ENCODE data around the gene PGM2. TPM values are rescaled to one million over a fixed set of nuclear protein-coding genes. Genes with fewer than 3 reads are reported as not detected.
"Not testable (repeated sequence)": the region's sequence is repeated elsewhere in the genome, so short reads cannot be mapped to it uniquely, and the experiment has no call there.

PGM2 gene
- total and polyA plus RNA-seq, 12 donors, result 5.9 to 16.4 (median 8.8) TPM

DNA sequence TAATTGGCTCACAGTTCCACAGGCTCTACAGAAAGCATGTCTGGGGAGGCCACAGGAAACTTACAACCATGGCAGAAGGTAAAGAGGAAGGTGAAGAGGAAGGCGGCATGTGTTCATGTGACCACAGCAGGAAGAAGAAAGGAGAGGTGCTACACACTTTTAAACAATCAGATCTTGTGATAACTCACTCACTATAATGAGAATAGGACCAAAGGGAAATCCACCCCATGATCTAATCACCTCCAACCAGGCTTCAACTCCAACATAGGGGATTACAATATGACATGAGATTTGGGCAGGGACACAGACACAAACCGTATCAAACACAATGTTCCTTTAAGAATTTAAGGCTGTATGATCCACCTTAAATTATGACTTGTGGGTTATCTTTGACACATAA lies 10.5 kb upstream of the PGM2 start:
- intact Hi-C loops (cut with DNase I), result loop anchor here in 1 of 10 donors (5.0 kb wide), 1 partner anchor 71 kb away; no protein-coding TSS in a partner anchor
- H3K4me3 ChIP-seq, result no peak overlapping the region
- peaks cover 0 to 14% (median 0%) of the 10 kb centered on the region in 9 donors for H3K4me1 ChIP-seq
- DNase-seq, result no peak
- ATAC-seq, result no peak
- peak overlapping the region in 1 of 10 donors; percentile 4 for H3K27ac ChIP-seq
- H3K36me3 ChIP-seq, result no peaks in the 10 kb centered on the region
- TF ChIP-seq, protein P1, sequence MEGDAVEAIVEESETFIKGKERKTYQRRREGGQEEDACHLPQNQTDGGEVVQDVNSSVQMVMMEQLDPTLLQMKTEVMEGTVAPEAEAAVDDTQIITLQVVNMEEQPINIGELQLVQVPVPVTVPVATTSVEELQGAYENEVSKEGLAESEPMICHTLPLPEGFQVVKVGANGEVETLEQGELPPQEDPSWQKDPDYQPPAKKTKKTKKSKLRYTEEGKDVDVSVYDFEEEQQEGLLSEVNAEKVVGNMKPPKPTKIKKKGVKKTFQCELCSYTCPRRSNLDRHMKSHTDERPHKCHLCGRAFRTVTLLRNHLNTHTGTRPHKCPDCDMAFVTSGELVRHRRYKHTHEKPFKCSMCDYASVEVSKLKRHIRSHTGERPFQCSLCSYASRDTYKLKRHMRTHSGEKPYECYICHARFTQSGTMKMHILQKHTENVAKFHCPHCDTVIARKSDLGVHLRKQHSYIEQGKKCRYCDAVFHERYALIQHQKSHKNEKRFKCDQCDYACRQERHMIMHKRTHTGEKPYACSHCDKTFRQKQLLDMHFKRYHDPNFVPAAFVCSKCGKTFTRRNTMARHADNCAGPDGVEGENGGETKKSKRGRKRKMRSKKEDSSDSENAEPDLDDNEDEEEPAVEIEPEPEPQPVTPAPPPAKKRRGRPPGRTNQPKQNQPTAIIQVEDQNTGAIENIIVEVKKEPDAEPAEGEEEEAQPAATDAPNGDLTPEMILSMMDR (IDR thresholded peaks at IDR 0.05), result no peak
- H3K27me3 ChIP-seq, result no peaks in the 10 kb centered on the region
- WGBS, 2 donors, result 48 to 49% methylated on average over 2 of the region's 2 CpGs
- no peaks in the 10 kb centered on the region for H3K9me3 ChIP-seq

DNA sequence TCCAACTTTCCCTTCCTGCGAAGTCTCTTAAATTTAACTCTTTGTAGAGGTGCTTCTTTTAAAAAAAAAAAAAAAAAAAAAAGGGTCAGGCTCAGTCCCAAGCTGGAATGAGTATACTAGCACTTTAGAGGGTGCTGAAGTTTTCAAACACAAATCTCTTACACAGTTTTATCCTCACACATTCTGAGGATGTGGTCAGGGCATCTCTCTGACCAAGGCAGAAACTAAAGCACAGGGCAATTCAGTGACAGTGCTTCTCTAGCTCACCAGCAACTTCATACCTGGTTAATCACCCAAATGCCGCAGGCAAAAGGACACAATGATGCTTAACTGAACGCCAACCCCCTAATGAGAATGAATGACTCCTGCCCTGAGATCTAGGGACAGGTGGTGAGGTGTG lies 9.8 kb upstream of the PGM2 start:
- Histone ChIP-seq H3K27ac (no peak overlapping the region), H3K36me3 (no peaks in the 10 kb centered on the region), H3K4me3 (no peak overlapping the region), H3K4me1 (peaks cover 0 to 14% (median 0%) of the 10 kb centered on the region in 9 donors), H3K9me3 (no peaks in the 10 kb centered on the region), H3K27me3 (no peaks in the 10 kb centered on the region)
- intact Hi-C loops (cut with DNase I), result loop anchor here in 1 of 10 donors (5.0 kb wide), 1 partner anchor 71 kb away; no protein-coding TSS in a partner anchor
- ATAC-seq (no peak), DNase-seq (no peak)
- TF ChIP-seq, protein P1 (IDR thresholded peaks at IDR 0.05), result no peak
- 68% methylated on average over 3 of the region's 3 CpGs for WGBS, 2 donors

DNA sequence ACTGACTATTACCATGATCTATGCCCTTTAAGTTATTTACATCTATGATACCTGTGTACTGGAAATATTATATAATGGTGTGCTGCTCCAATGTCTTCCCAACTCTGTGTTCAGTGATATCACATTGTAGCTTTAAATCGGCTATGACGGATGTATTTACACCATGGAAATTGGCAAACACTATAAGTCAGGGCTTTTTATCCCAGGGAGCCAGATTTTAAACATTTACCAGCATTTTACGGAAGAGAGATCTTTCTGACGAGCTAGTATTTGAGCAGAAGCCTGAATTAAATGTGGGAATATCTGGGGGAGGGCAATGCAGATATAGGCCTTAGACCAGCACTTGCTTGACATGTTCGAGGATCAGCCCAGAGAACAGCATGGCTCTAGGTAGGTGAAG lies 7.7 kb upstream of the PGM2 start:
- DNase-seq (no peak), ATAC-seq (no peak)
- WGBS, 2 donors, result 92 to 93% methylated on average over 5 of the region's 5 CpGs
- Histone ChIP-seq H3K36me3 (no peaks in the 10 kb centered on the region), H3K27ac (no peak overlapping the region), H3K4me3 (no peak overlapping the region), H3K4me1 (peaks cover 0 to 18% (median 4%) of the 10 kb centered on the region in 9 donors), H3K27me3 (no peaks in the 10 kb centered on the region), H3K9me3 (no peaks in the 10 kb centered on the region)
- intact Hi-C loops (cut with DNase I), result loop anchor here in 1 of 10 donors (5.0 kb wide), 1 partner anchor 69 kb away; no protein-coding TSS in a partner anchor
- TF ChIP-seq, protein P1 (IDR thresholded peaks at IDR 0.05), result no peak

DNA sequence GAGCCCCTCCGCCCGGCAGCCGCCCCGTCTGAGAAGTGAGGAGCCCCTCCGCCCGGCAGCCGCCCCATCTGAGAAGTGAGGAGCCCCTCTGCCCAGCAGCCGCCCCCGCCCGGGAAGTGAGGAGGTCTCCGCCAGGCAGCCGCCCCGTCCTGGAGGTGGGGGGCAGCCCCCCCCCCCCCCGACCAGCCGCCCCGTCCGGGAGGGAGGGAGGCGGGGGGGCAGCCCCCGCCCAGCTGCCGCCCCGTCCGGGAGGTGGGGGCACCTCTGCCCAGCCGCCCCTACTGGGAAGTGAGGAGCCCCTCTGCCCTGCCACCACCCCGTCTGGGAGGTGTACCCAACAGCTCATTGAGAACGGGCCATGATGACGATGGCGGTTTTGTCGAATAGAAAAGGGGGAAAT lies 6.0 kb upstream of the PGM2 start:
- not testable (repeated sequence) for H3K36me3 ChIP-seq, H3K4me3 ChIP-seq, DNase-seq, H3K27ac ChIP-seq, H3K9me3 ChIP-seq, H3K27me3 ChIP-seq
- intact Hi-C loops (cut with DNase I), result loop anchor here in 4 of 10 donors (10.0 kb wide), 3 partner anchors 64 to 154 kb away; partner anchors contain the start of gene TBC1D1 (in 1 of the 4)
- peak in 1 of 8 donors; percentile 58 for ATAC-seq
- 94 to 96% methylated on average over 24 of the region's 28 CpGs for WGBS, 2 donors
- peaks cover 0 to 23% (median 5%) of the 10 kb centered on the region in 9 donors for H3K4me1 ChIP-seq

DNA sequence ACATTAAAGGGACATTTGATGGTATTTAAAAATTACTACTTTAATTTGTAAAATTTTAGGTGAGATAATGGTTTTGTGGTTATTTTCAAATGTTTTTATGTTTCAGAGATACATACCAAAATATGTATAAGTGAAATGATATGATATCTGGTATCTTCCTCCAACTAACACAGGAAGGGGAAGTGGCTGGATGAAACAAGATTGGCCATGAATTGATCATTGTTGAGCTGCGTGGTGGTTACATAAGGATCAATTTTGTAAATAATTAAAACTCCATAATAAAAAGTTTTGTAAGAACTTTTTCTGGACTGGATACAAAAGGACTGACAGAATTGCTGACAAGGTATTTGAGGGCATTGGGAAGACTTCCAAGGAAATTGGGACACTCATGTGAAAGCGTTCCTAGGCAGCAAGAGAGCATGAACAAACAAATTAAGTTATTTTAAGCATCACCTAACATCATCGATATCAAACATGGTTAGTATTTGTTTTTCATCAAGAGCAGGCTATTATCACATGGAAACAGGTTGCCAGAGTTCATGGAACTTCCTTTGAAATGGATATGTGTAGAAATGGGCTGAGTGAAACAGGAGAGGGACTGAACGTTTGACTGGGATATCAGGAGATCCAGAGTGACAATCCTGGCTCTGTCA lies 4.4 kb upstream of the PGM2 start:
- H3K36me3 ChIP-seq, result no peaks in the 10 kb centered on the region
- no peaks in the 10 kb centered on the region for H3K9me3 ChIP-seq
- DNase-seq, result no peak
- intact Hi-C loops (cut with DNase I), result loop anchor here in 4 of 10 donors (10.0 kb wide), 3 partner anchors 63 to 153 kb away; partner anchors contain the start of gene TBC1D1 (in 1 of the 4)
- ATAC-seq, result peak in 2 of 8 donors; percentile 32 to 36
- no peaks in the 10 kb centered on the region for H3K27me3 ChIP-seq
- H3K4me3 ChIP-seq, result no peak overlapping the region
- peak overlapping the region in 3 of 10 donors; percentile 24 to 63 (median 57) for H3K27ac ChIP-seq
- TF ChIP-seq, protein P1 (IDR thresholded peaks at IDR 0.05), result no peak
- 34 to 43% methylated on average over 4 of the region's 4 CpGs for WGBS, 2 donors
- peaks cover 0 to 22% (median 10%) of the 10 kb centered on the region in 9 donors for H3K4me1 ChIP-seq
